Progenitor cell of endocrine pancreas (in vitro differentiated cells): ENCODE results near the gene CDH13. TPM values are rescaled to one million over a fixed set of nuclear protein-coding genes. Genes with fewer than 3 reads are reported as not detected.

Source experiments
- DNase-seq: peaks from one replicate; pipeline ENCODE4 v3.0.0; 2021; ENCODE audit warnings: low spot score; ENCODE audit not compliant: unreplicated experiment
- H3K27ac Mint-ChIP-seq: 2 replicates; pipeline ENCODE4 v1.8.0; 2021; ENCODE audit warnings: mild to moderate bottlenecking, moderate library complexity, mixed read lengths
- H3K27me3 Mint-ChIP-seq: 2 replicates; pipeline ENCODE4 v1.8.0; 2021; ENCODE audit warnings: mixed read lengths
- H3K36me3 Mint-ChIP-seq: 2 replicates; pipeline ENCODE4 v1.8.0; 2022; ENCODE audit warnings: mixed read lengths; ENCODE audit not compliant: insufficient read depth
- H3K4me1 Mint-ChIP-seq: 2 replicates; pipeline ENCODE4 v1.8.0; 2021; ENCODE audit warnings: low read depth, mixed read lengths
- H3K4me3 Mint-ChIP-seq: 2 replicates; pipeline ENCODE4 v1.8.0; 2021; ENCODE audit warnings: low read depth, mild to moderate bottlenecking, moderate library complexity, mixed read lengths
- H3K9me3 Mint-ChIP-seq: 2 replicates; pipeline ENCODE4 v1.8.0; 2021; ENCODE audit warnings: low read depth, mixed read lengths
- total RNA-seq: library from RNA; stranded (reverse); gene quantifications from 2 replicates; pipeline ENCODE4 v1.2.1, GENCODE V29; 2021
- TF ChIP-seq, protein P1 (sequence below): fragments of 200-600 bp; sonication (generic); IDR thresholded peaks from one replicate; pipeline ENCODE4 v1.5.0; 2021; ENCODE audit warnings: antibody characterized with exemption, mild to moderate bottlenecking; ENCODE audit not compliant: unreplicated experiment

Gene CDH13
- total RNA-seq, 1 donor from 2014 or later, result 0.38 TPM

DNA sequence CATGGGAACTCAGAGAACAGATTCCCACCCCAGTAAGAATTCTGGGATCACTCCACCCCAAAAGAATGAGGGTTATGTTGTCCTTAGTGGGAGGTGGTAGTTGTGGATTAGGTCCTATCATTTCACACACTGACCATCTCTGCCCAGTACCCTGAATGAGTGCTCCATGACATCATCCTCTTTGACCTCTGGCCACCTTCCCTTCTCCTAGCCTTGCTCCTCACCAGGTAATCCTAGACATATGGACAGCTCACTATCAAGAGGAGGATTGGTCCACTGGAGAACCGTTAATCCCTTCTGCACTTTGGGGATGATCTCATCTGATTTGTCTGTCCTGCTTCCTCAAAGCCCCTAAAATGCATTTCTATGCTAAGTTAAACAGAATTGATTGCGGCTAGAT lies 642.8 kb downstream of the CDH13 start:
- DNase-seq, result no peak

GRCh38 chr16:83270061-83270460 lies 643.3 kb downstream of the CDH13 start:
- Mint-ChIP-seq H3K9me3 (no peaks in the 10 kb centered on the region), H3K4me3 (no peak overlapping the region), H3K4me1 (no peaks in the 10 kb centered on the region), H3K27me3 (peaks cover 6% of the 10 kb centered on the region), H3K36me3 (no peaks in the 10 kb centered on the region), H3K27ac (no peak overlapping the region)
- no peak for DNase-seq
- TF ChIP-seq, protein P1, sequence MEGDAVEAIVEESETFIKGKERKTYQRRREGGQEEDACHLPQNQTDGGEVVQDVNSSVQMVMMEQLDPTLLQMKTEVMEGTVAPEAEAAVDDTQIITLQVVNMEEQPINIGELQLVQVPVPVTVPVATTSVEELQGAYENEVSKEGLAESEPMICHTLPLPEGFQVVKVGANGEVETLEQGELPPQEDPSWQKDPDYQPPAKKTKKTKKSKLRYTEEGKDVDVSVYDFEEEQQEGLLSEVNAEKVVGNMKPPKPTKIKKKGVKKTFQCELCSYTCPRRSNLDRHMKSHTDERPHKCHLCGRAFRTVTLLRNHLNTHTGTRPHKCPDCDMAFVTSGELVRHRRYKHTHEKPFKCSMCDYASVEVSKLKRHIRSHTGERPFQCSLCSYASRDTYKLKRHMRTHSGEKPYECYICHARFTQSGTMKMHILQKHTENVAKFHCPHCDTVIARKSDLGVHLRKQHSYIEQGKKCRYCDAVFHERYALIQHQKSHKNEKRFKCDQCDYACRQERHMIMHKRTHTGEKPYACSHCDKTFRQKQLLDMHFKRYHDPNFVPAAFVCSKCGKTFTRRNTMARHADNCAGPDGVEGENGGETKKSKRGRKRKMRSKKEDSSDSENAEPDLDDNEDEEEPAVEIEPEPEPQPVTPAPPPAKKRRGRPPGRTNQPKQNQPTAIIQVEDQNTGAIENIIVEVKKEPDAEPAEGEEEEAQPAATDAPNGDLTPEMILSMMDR, result no peak

More for the DNA sequence above, 642.8 kb downstream of the CDH13 start:
- TF ChIP-seq, protein P1, result no peak
- no peaks in the 10 kb centered on the region for H3K36me3 Mint-ChIP-seq
- no peak overlapping the region for H3K4me3 Mint-ChIP-seq
- no peaks in the 10 kb centered on the region for H3K9me3 Mint-ChIP-seq
- peaks cover 6% of the 10 kb centered on the region for H3K27me3 Mint-ChIP-seq
- H3K4me1 Mint-ChIP-seq, result no peaks in the 10 kb centered on the region
- H3K27ac Mint-ChIP-seq, result no peak overlapping the region

GRCh38 chr16:83270640-83271039 lies 643.9 kb downstream of the CDH13 start:
- H3K4me3 Mint-ChIP-seq, result no peak overlapping the region

DNA sequence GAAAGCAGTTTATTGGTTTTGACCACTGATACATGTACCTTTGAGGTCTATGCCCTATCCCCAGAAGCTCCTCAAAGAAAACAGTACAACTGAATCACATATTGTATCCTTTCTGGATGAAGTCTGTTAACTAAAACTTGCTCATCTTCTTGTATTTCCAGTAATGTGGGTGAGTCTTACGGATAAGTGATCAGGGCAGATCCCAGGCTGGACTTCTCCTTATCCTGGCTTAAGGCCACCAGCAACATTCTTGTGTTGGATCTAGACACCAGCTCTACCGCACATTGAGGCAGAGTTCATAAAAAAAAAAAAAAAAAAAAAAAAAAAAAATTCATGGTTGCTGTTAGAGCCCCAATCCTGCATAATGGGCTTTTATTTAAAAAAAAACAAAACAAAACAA lies 644.4 kb downstream of the CDH13 start:
- TF ChIP-seq, protein P1, result no peak
- Mint-ChIP-seq H3K4me3 (no peak overlapping the region), H3K9me3 (no peaks in the 10 kb centered on the region), H3K4me1 (no peaks in the 10 kb centered on the region), H3K27me3 (peaks cover 6% of the 10 kb centered on the region), H3K36me3 (no peaks in the 10 kb centered on the region), H3K27ac (no peak overlapping the region)
- no peak for DNase-seq

More at GRCh38 chr16:83270640-83271039, 643.9 kb downstream of the CDH13 start:
- DNase-seq, result no peak
- no peaks in the 10 kb centered on the region for H3K36me3 Mint-ChIP-seq
- TF ChIP-seq, protein P1, result no peak
- peaks cover 6% of the 10 kb centered on the region for H3K27me3 Mint-ChIP-seq
- H3K9me3 Mint-ChIP-seq, result no peaks in the 10 kb centered on the region
- no peak overlapping the region for H3K27ac Mint-ChIP-seq
- H3K4me1 Mint-ChIP-seq, result no peaks in the 10 kb centered on the region

GRCh38 chr16:83271970-83272575 lies 645.3 kb downstream of the CDH13 start:
- Mint-ChIP-seq H3K27me3 (peaks cover 3% of the 10 kb centered on the region), H3K4me1 (no peaks in the 10 kb centered on the region), H3K4me3 (no peak overlapping the region), H3K27ac (no peak overlapping the region), H3K36me3 (no peaks in the 10 kb centered on the region), H3K9me3 (no peaks in the 10 kb centered on the region)
- TF ChIP-seq, protein P1, result no peak
- no peak for DNase-seq
